ENCODE data around the gene CYSTM1. TPM values are rescaled to one million over a fixed set of nuclear protein-coding genes. Genes with fewer than 3 reads are reported as not detected.

Gene CYSTM1
- total RNA-seq, 2 donors from 2014 or later: 37.0 to 51.7 TPM

DNA sequence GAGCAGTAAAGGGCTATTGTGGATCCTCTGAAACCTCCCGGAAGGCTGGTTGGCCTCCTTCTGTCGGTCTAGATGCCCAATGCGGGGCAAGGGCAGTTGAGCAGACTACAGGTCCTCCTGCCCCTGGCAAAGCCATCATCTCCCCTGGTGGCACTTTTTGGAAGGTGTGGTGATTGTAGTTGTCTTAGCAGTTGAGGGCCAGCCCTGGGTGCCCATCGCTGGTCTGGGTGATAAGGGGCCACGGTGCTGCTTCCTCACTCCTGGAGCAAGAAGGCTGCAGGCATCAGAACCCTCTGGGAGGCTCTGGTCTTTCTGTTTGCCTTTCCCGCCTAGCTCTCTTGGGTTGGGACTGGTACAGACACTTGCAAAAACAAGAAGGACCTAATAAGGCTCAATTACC is 63.8 kb downstream of the CYSTM1 start:
- Histone ChIP-seq H3K36me3 (no peaks in the 10 kb centered on the region), H3K27ac (no peak overlapping the region), H3K4me1 (replicated peaks) (peaks cover 4% of the 10 kb centered on the region), H3K9me3 (no peaks in the 10 kb centered on the region), H3K4me3 (no peak overlapping the region), H3K27me3 (replicated peaks; ENCODE audit: insufficient read depth) (no peaks in the 10 kb centered on the region)
- intact Hi-C loops (cut with DNase I): loop anchor here (10.0 kb wide), 1 partner anchor 64 kb away; the partner anchor contains the start of gene CYSTM1
- no peak for DNase-seq (ENCODE audit: low spot score)
- TF ChIP-seq CTCF (IDR thresholded peaks at IDR 0.05): no peak
- TF ChIP-seq POLR2A (IDR thresholded peaks at IDR 0.05): no peak
- TF ChIP-seq POLR2AphosphoS5 (IDR thresholded peaks at IDR 0.05): no peak
- 92% methylated on average over 6 of the region's 6 CpGs for WGBS

GRCh38 chr5:140239461-140239860 is 64.5 kb downstream of the CYSTM1 start:
- H3K9me3 ChIP-seq: no peaks in the 10 kb centered on the region
- no peaks in the 10 kb centered on the region for H3K27me3 ChIP-seq (replicated peaks; ENCODE audit: insufficient read depth)
- TF ChIP-seq CTCF (IDR thresholded peaks at IDR 0.05): no peak
- no peak for TF ChIP-seq POLR2AphosphoS5 (IDR thresholded peaks at IDR 0.05)
- TF ChIP-seq POLR2A (IDR thresholded peaks at IDR 0.05): no peak
- H3K4me1 ChIP-seq (replicated peaks): peaks cover 4% of the 10 kb centered on the region
- no peak for DNase-seq (ENCODE audit: low spot score)
- H3K4me3 ChIP-seq: no peak overlapping the region
- no peaks in the 10 kb centered on the region for H3K36me3 ChIP-seq
- WGBS: 97% methylated on average over 5 of the region's 5 CpGs
- intact Hi-C loops (cut with DNase I): loop anchor here (10.0 kb wide), 1 partner anchor 65 kb away; the partner anchor contains the start of gene CYSTM1
- H3K27ac ChIP-seq: no peak overlapping the region

DNA sequence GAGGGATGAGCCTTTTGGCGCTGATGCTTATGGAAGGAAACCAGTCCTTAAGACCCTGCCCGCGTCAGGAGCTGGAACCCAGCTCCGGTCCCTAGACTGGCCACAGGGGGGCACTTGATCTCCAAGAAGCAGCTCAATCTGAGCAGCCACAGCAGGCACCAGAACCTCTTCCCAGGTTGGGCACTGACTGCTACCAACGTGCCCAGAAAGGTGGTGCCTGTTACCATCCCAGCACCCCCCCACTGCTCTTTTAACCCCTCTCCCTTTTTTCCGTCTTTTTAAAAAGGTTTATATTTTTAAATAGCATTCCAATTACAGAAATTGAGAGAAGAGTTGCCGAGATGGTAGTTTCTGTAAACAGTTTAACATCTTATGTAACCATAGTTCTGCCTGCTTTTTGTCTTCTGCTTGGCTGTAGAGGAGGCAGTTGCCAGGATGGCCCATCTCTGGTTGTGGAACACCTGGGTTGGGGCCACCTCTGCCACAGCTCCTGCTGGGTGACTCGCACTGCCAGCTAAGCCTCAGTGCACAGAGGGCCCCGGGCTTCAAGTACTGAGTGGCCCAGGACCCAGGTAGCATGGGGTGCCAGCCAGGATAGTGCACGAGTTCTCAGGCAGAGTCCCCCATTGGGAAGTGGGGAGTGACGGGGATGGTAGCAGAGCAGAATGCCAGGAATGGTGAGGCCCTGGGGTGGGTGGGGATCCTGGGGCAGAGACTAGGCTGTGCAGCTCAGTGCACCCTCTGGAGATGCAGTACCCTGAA is 65.1 kb downstream of the CYSTM1 start:
- WGBS: 39% methylated on average over 11 of the region's 11 CpGs

GRCh38 chr5:140240987-140241706 is 66.2 kb downstream of the CYSTM1 start:
- no peaks in the 10 kb centered on the region for H3K9me3 ChIP-seq
- H3K4me1 ChIP-seq (replicated peaks): peaks cover 4% of the 10 kb centered on the region
- 15% methylated on average over 9 of the region's 9 CpGs for WGBS
- peak; percentile 87 for DNase-seq (ENCODE audit: low spot score)
- TF ChIP-seq CTCF (IDR thresholded peaks at IDR 0.05) (no peak), POLR2A (IDR thresholded peaks at IDR 0.05) (peak; percentile 21), POLR2AphosphoS5 (IDR thresholded peaks at IDR 0.05) (peak; percentile 89)
- peak overlapping the region in 1 of 2 donors; percentile 18 for H3K27ac ChIP-seq
- intact Hi-C loops (cut with DNase I): no loop called here
- H3K36me3 ChIP-seq: no peaks in the 10 kb centered on the region
- H3K4me3 ChIP-seq: no peak overlapping the region
- H3K27me3 ChIP-seq (replicated peaks; ENCODE audit: insufficient read depth): no peaks in the 10 kb centered on the region

More for the DNA sequence above, 65.1 kb downstream of the CYSTM1 start:
- intact Hi-C loops (cut with DNase I): loop anchor here (10.0 kb wide), 1 partner anchor 65 kb away; the partner anchor contains the start of gene CYSTM1
- Histone ChIP-seq H3K27me3 (replicated peaks; ENCODE audit: insufficient read depth) (no peaks in the 10 kb centered on the region), H3K27ac (no peak overlapping the region), H3K9me3 (no peaks in the 10 kb centered on the region), H3K4me3 (no peak overlapping the region), H3K4me1 (replicated peaks) (peaks cover 4% of the 10 kb centered on the region), H3K36me3 (no peaks in the 10 kb centered on the region)
- TF ChIP-seq CTCF (IDR thresholded peaks at IDR 0.05): peak; percentile 13 to 64 (median 57)
- TF ChIP-seq POLR2AphosphoS5 (IDR thresholded peaks at IDR 0.05): peak; percentile 12
- no peak for TF ChIP-seq POLR2A (IDR thresholded peaks at IDR 0.05)
- no peak for DNase-seq (ENCODE audit: low spot score)
